K562 (cell line): ENCODE measurements around the gene NBPF11.
"Not testable (repeated sequence)": the region's sequence is repeated elsewhere in the genome, so short reads cannot be mapped to it uniquely, and the experiment has no call there.

ENCODE experiments used
- ATF3 ChIP-seq, 2 experiments: fragments of 450-650 bp in 1 of 2; sonication (generic) in 1 of 2; formaldehyde crosslinking in 1 of 2; IDR thresholded peaks in 1 of 2; conservative IDR thresholded peaks in 1 of 2; 2 replicates each; pipeline versions ENCODE4 v1.6.1 to v1.8.1; 2016 to 2023; ENCODE audit warnings: mild to moderate bottlenecking in 2 of 2, moderate library complexity in 2 of 2, inconsistent platforms in 1 of 2, missing genetic modification reagents in 1 of 2
- BDP1 ChIP-seq: IDR thresholded peaks from 3 replicates; pipeline ENCODE4 v1.6.1; 2011; ENCODE audit not compliant: insufficient read length, insufficient read depth
- CAMTA2 ChIP-seq: fragments of 250-450 bp; sonication (Bioruptor Pico); conservative IDR thresholded peaks from 2 replicates; pipeline ENCODE4 v1.5.1; 2022
- CGGBP1 ChIP-seq: fragments of 250-450 bp; sonication (Bioruptor Pico); IDR thresholded peaks from 2 replicates; pipeline ENCODE4 v1.9.0; 2021; ENCODE audit warnings: mild to moderate bottlenecking
- CTCF ChIP-seq, 3 experiments: IDR thresholded peaks in 2 of 3; conservative IDR thresholded peaks in 1 of 3; 2 replicates each; pipeline ENCODE4 v1.5.1; 2011 to 2012; ENCODE audit warnings: low read length in 3 of 3, mild to moderate bottlenecking in 3 of 3, control low read depth in 2 of 3, improper control_type of control experiment in 1 of 3, inconsistent platforms in 1 of 3, low read depth in 1 of 3, mixed read lengths in 1 of 3, moderate library complexity in 1 of 3; ENCODE audit not compliant: insufficient read depth in 2 of 3
- EGR1 ChIP-seq: fragments of 450-650 bp; conservative IDR thresholded peaks from 2 replicates; pipeline ENCODE4 v1.6.1; 2017; ENCODE audit warnings: mild to moderate bottlenecking
- ETV5 ChIP-seq: sonication (generic); formaldehyde crosslinking; IDR thresholded peaks from 2 replicates; pipeline ENCODE4 v1.4.0; 2020; ENCODE audit warnings: low read depth, mild to moderate bottlenecking, missing genetic modification reagents
- ETV6 ChIP-seq, 3 experiments: fragments of 150-350 bp in 1 of 3; sonication (generic) in 1 of 3; formaldehyde crosslinking in 1 of 3; IDR thresholded peaks; 2 replicates each; pipeline versions ENCODE4 v1.6.1 to v1.8.0; 2014 to 2022; ENCODE audit warnings: borderline replicate concordance in 2 of 3, low read depth in 2 of 3, antibody characterized with exemption in 1 of 3, low read length in 1 of 3, mild to moderate bottlenecking in 1 of 3, missing genetic modification reagents in 1 of 3
- FOXJ2 ChIP-seq: fragments of 200-800 bp; sonication (Bioruptor generic); IDR thresholded peaks from 2 replicates; pipeline ENCODE4 v1.6.1; 2016; ENCODE audit warnings: missing genetic modification characterization, missing compliant biosample characterization
- NFRKB ChIP-seq: fragments of 450-650 bp; IDR thresholded peaks from 2 replicates; pipeline ENCODE4 v1.6.1; 2016; ENCODE audit warnings: low read depth
- SRF ChIP-seq, 2 experiments: fragments of 250-450, 450-650 bp in 1 of 2; sonication (Bioruptor Pico) in 1 of 2; sonication (generic) in 1 of 2; formaldehyde crosslinking; IDR thresholded peaks; 2 replicates each; pipeline versions ENCODE4 v1.5.0 to v1.5.1; 2020 to 2022; ENCODE audit warnings: mild to moderate bottlenecking in 1 of 2, missing genetic modification reagents in 1 of 2
- ZFP30 ChIP-seq: fragments of 250-450 bp; sonication (Bioruptor Pico); IDR thresholded peaks from 2 replicates; pipeline ENCODE4 v1.8.0; 2022; ENCODE audit warnings: moderate library complexity, mild to moderate bottlenecking, inconsistent platforms, borderline replicate concordance
- ZNF445 ChIP-seq: fragments of 250-450 bp; sonication (Bioruptor Pico); IDR thresholded peaks from 2 replicates; pipeline ENCODE4 v1.4.0; 2020; ENCODE audit warnings: low read depth, mild to moderate bottlenecking, moderate library complexity

GRCh38 chr1:148175414-148175813, 23.3 kb upstream of the NBPF11 start:
- not testable (repeated sequence) for TF ChIP-seq ZNF445; BDP1; EGR1; ETV5 (CRISPR knock-in tag); CGGBP1 (CRISPR knock-in tag); ATF3 (IDR thresholded peaks at IDR 0.05); ATF3 (CRISPR knock-in tag; conservative IDR thresholded peaks at IDR 0.05); CAMTA2; SRF (CRISPR knock-in tag; IDR thresholded peaks at IDR 0.05); ZFP30; CTCF (IDR thresholded peaks at IDR 0.05 in 2 of 3, conservative IDR thresholded peaks at IDR 0.05 in 1 of 3; ENCODE audit: insufficient read depth in 2 of 3, low read depth in 1 of 3, low read length in 3 of 3); FOXJ2 (tag); NFRKB; ETV6 (IDR thresholded peaks at IDR 0.05; ENCODE audit: borderline replicate concordance in 1 of 2, low read depth in 2 of 2, low read length in 1 of 2); ETV6 (CRISPR knock-in tag; IDR thresholded peaks at IDR 0.05; ENCODE audit: borderline replicate concordance)
